Fibroblast of lung (primary cell): ENCODE data around the gene ATAD5. TPM values are rescaled to one million over a fixed set of nuclear protein-coding genes. Genes with fewer than 3 reads are reported as not detected.
"Not testable (repeated sequence)": the region's sequence is repeated elsewhere in the genome, so short reads cannot be mapped to it uniquely, and the experiment has no call there.

ENCODE experiments used
- DNase-seq, 2 donors: peaks; one replicate each; pipeline versions ENCODE4 v3.0.0 to v3.0.0-alpha.2; 2010; ENCODE audit warnings: low read depth in 2 of 2
- H2AFZ ChIP-seq: 2 replicates; pipeline ENCODE4 v1.5.1; 2012; ENCODE audit warnings: low read length, control low read depth, inconsistent platforms
- H3K27ac ChIP-seq: 2 replicates; pipeline ENCODE4 v1.5.1; 2011; ENCODE audit warnings: low read length, control low read depth; ENCODE audit not compliant: insufficient read depth
- H3K27me3 ChIP-seq: 2 replicates; pipeline ENCODE4 v1.5.1; 2011; ENCODE audit warnings: mild to moderate bottlenecking, low read length; ENCODE audit not compliant: control insufficient read depth, insufficient read depth
- H3K36me3 ChIP-seq: 2 replicates; pipeline ENCODE4 v1.5.1; 2011; ENCODE audit warnings: low read length; ENCODE audit not compliant: control insufficient read depth, insufficient read depth
- H3K4me1 ChIP-seq: 2 replicates; pipeline ENCODE4 v1.5.1; 2011; ENCODE audit warnings: low read length; ENCODE audit not compliant: control insufficient read depth, insufficient read depth; ENCODE audit errors: extremely low read depth
- H3K4me2 ChIP-seq: 2 replicates; pipeline ENCODE4 v1.5.1; 2011; ENCODE audit warnings: low read length, control low read depth; ENCODE audit not compliant: insufficient read depth; ENCODE audit errors: extremely low read depth
- H3K4me3 ChIP-seq, 4 experiments: fragments of 200-600 bp in 1 of 4; sonication (generic) in 1 of 4; replicated peaks in 1 of 4; 2 replicates each; pipeline ENCODE4 v1.5.1; 2011 to 2016; ENCODE audit warnings: low read length in 4 of 4, low read depth in 3 of 4, mild to moderate bottlenecking in 3 of 4, control low read depth in 2 of 4, inconsistent platforms in 1 of 4, mixed read lengths in 1 of 4; ENCODE audit not compliant: insufficient read depth in 1 of 4; ENCODE audit errors: control extremely low read depth in 1 of 4
- H3K79me2 ChIP-seq: 2 replicates; pipeline ENCODE4 v1.5.1; 2012; ENCODE audit warnings: mild to moderate bottlenecking, low read length, inconsistent platforms; ENCODE audit not compliant: control insufficient read depth, insufficient read depth
- H3K9ac ChIP-seq: 2 replicates; pipeline ENCODE4 v1.5.1; 2011; ENCODE audit warnings: mild to moderate bottlenecking, low read length, control low read depth; ENCODE audit not compliant: insufficient read depth
- H3K9me3 ChIP-seq: 2 replicates; pipeline ENCODE4 v1.5.1; 2012; ENCODE audit warnings: low read depth, low read length; ENCODE audit not compliant: control insufficient read depth, insufficient read depth
- H4K20me1 ChIP-seq: 2 replicates; pipeline ENCODE4 v1.5.1; 2011; ENCODE audit warnings: low read length; ENCODE audit not compliant: control insufficient read depth, insufficient read depth; ENCODE audit errors: extremely low read depth
- CTCF ChIP-seq, 2 donors: IDR thresholded peaks in 1 of 2; conservative IDR thresholded peaks in 1 of 2; 1 replicate in 1 of 2; 2 replicates in 1 of 2; pipeline ENCODE4 v1.5.1; 2011 to 2012; ENCODE audit warnings: low read length in 2 of 2, control low read depth in 1 of 2, inconsistent platforms in 1 of 2, low read depth in 1 of 2, mild to moderate bottlenecking in 1 of 2
- EZH2 ChIP-seq: IDR thresholded peaks from 2 replicates; pipeline ENCODE4 v1.5.1; 2012; ENCODE audit warnings: low read length, control low read depth, mild to moderate bottlenecking; ENCODE audit errors: missing control alignments
- polyA plus RNA-seq, 2 donors: library from polyadenylated mRNA; depleted of rRNA in 1 of 2; stranded (reverse) in 1 of 2; unstranded in 1 of 2; fragments of >200 nt; gene quantifications; 2 replicates each; pipeline ENCODE4 v1.2.1, GENCODE V29; 2011 to 2012; ENCODE audit warnings: missing spikeins in 1 of 2
- total RNA-seq: library from RNA; depleted of rRNA; stranded (reverse); fragments of >200 nt; gene quantifications from 2 replicates; pipeline ENCODE4 v1.2.1, GENCODE V29; 2014

ATAD5 gene
- total and polyA plus RNA-seq, 2 donors (not counting 1 experiment from before 2014, with no cell fraction given), result 0.83 to 1.6 TPM

GRCh38 chr17:30812218-30813177, 19.3 kb upstream of the ATAD5 start:
- no peaks in the 10 kb centered on the region for H3K4me1 ChIP-seq
- H3K27ac ChIP-seq, result no peak overlapping the region
- H3K4me2 ChIP-seq, result no peak overlapping the region
- no peak overlapping the region for H3K9ac ChIP-seq
- no peak overlapping the region for H3K4me3 ChIP-seq
- DNase-seq, result peak; percentile 35 to 60
- H3K9me3 ChIP-seq, result no peaks in the 10 kb centered on the region
- H4K20me1 ChIP-seq, result no peaks in the 10 kb centered on the region
- H2AFZ ChIP-seq, result no peak overlapping the region
- no peaks in the 10 kb centered on the region for H3K27me3 ChIP-seq
- peaks cover 4% of the 10 kb centered on the region for H3K79me2 ChIP-seq
- no peak for TF ChIP-seq EZH2
- TF ChIP-seq CTCF (conservative IDR thresholded peaks at IDR 0.05 in 1 of 2, IDR thresholded peaks at IDR 0.05 in 1 of 2; ENCODE audit: low read depth in 1 of 2, low read length in 2 of 2), result no peak
- H3K36me3 ChIP-seq, result no peaks in the 10 kb centered on the region

- H3K4me2 ChIP-seq, H3K9me3 ChIP-seq, DNase-seq, H3K4me3 ChIP-seq, H3K79me2 ChIP-seq, H3K27me3 ChIP-seq, H3K36me3 ChIP-seq, H3K27ac ChIP-seq, H2AFZ ChIP-seq, H3K9ac ChIP-seq, H4K20me1 ChIP-seq, H3K4me1 ChIP-seq: not testable (repeated sequence)
These were observed 17.5 kb upstream of the ATAD5 start for GRCh38 chr17:30814236-30814635.

- H3K36me3 ChIP-seq, H3K27ac ChIP-seq, H4K20me1 ChIP-seq, H3K4me3 ChIP-seq, H3K9ac ChIP-seq, H3K27me3 ChIP-seq, H2AFZ ChIP-seq, H3K9me3 ChIP-seq, H3K4me2 ChIP-seq, H3K4me1 ChIP-seq: not testable (repeated sequence)
- peak in 1 of 2 donors; percentile 44 for DNase-seq
- H3K79me2 ChIP-seq, result peaks cover 11% of the 10 kb centered on the region
These were observed 16.9 kb upstream of the ATAD5 start for GRCh38 chr17:30814860-30815259.

- no peak for DNase-seq
- Histone ChIP-seq H3K9me3 (no peaks in the 10 kb centered on the region), H3K79me2 (peaks cover 22% of the 10 kb centered on the region), H3K4me3 (no peak overlapping the region), H3K27me3 (no peaks in the 10 kb centered on the region), H4K20me1 (no peaks in the 10 kb centered on the region), H3K27ac (no peak overlapping the region), H3K4me2 (no peak overlapping the region), H3K4me1 (no peaks in the 10 kb centered on the region), H3K36me3 (no peaks in the 10 kb centered on the region), H2AFZ (no peak overlapping the region), H3K9ac (no peak overlapping the region)
- TF ChIP-seq CTCF (conservative IDR thresholded peaks at IDR 0.05 in 1 of 2, IDR thresholded peaks at IDR 0.05 in 1 of 2; ENCODE audit: low read depth in 1 of 2, low read length in 2 of 2), result no peak
- no peak for TF ChIP-seq EZH2
These were observed 15.6 kb upstream of the ATAD5 start for GRCh38 chr17:30816165-30816564.
